H9 (cell line): Measurements from ENCODE around the gene BIRC7. TPM values are rescaled to one million over a fixed set of nuclear protein-coding genes. Genes with fewer than 3 reads are reported as not detected.
A peak's percentile ranks its signal among the peaks of the same experiment; 100 is the strongest.

Experiments
- DNase-seq: peaks from one replicate; pipeline ENCODE4 v3.0.0-alpha.2; 2017
- H2AFZ ChIP-seq: one replicate; pipeline ENCODE4 v1.6.1; 2013; ENCODE audit warnings: mild to moderate bottlenecking, low read length, control low read depth, moderate library complexity
- H2AK5ac ChIP-seq: 2 replicates; pipeline ENCODE4 v1.6.1; 2013; ENCODE audit warnings: low read length, control low read depth, mixed read lengths; ENCODE audit not compliant: insufficient read length
- H2BK120ac ChIP-seq: one replicate; pipeline ENCODE4 v1.6.1; 2013; ENCODE audit warnings: low read depth, mild to moderate bottlenecking, low read length, control low read depth, inconsistent platforms; ENCODE audit not compliant: poor library complexity, severe bottlenecking
- H2BK12ac ChIP-seq: 2 replicates; pipeline ENCODE4 v1.6.1; 2013; ENCODE audit warnings: low read length, control low read depth, mixed read lengths, low read depth; ENCODE audit not compliant: insufficient read length
- H2BK15ac ChIP-seq: 2 replicates; pipeline ENCODE4 v1.6.1; 2013; ENCODE audit warnings: low read depth, low read length, control low read depth
- H2BK20ac ChIP-seq: one replicate; pipeline ENCODE4 v1.6.1; 2013; ENCODE audit warnings: low read depth, mild to moderate bottlenecking, low read length, control low read depth, inconsistent platforms; ENCODE audit not compliant: poor library complexity, severe bottlenecking
- H2BK5ac ChIP-seq: 2 replicates; pipeline ENCODE4 v1.6.1; 2013; ENCODE audit warnings: low read length, control low read depth, mixed read lengths; ENCODE audit not compliant: insufficient read length
- H3K14ac ChIP-seq: 2 replicates; pipeline ENCODE4 v1.6.1; 2013; ENCODE audit warnings: low read length, control low read depth; ENCODE audit not compliant: insufficient read depth
- H3K18ac ChIP-seq: 2 replicates; pipeline ENCODE4 v1.6.1; 2013; ENCODE audit warnings: low read depth, mild to moderate bottlenecking, mixed read lengths, low read length, control low read depth; ENCODE audit not compliant: insufficient read length
- H3K23ac ChIP-seq: 2 replicates; pipeline ENCODE4 v1.6.1; 2013; ENCODE audit warnings: low read length, control low read depth, mixed read lengths, low read depth; ENCODE audit not compliant: insufficient read length
- H3K23me2 ChIP-seq: 2 replicates; pipeline ENCODE4 v1.6.1; 2013; ENCODE audit warnings: low read depth, mild to moderate bottlenecking, mixed read lengths, low read length, control low read depth; ENCODE audit not compliant: insufficient read length, poor library complexity, severe bottlenecking
- H3K27ac ChIP-seq: 2 replicates; pipeline ENCODE4 v1.5.1; 2013; ENCODE audit warnings: low read length, control low read depth, mixed read lengths, low read depth; ENCODE audit not compliant: insufficient read length
- H3K27me3 ChIP-seq: 2 replicates; pipeline ENCODE4 v1.6.1; 2013; ENCODE audit warnings: low read length, control low read depth, inconsistent platforms; ENCODE audit not compliant: insufficient read depth
- H3K4ac ChIP-seq: 2 replicates; pipeline ENCODE4 v1.6.1; 2013; ENCODE audit warnings: low read depth, mild to moderate bottlenecking, control low read depth, inconsistent platforms, low read length, moderate library complexity
- H3K4me1 ChIP-seq: 2 replicates; pipeline ENCODE4 v1.6.1; 2013; ENCODE audit warnings: low read length, control low read depth, inconsistent platforms; ENCODE audit not compliant: insufficient read depth
- H3K4me2 ChIP-seq: 2 replicates; pipeline ENCODE4 v1.6.1; 2013; ENCODE audit warnings: low read length, control low read depth, mixed read lengths; ENCODE audit not compliant: insufficient read length, insufficient read depth
- H3K56ac ChIP-seq: 2 replicates; pipeline ENCODE4 v1.6.1; 2013; ENCODE audit warnings: low read depth, mild to moderate bottlenecking, mixed read lengths, low read length, control low read depth; ENCODE audit not compliant: insufficient read length
- H3K79me1 ChIP-seq: 2 replicates; pipeline ENCODE4 v1.6.1; 2013; ENCODE audit warnings: low read depth, mild to moderate bottlenecking, moderate library complexity, low read length, control low read depth, inconsistent platforms; ENCODE audit not compliant: insufficient read depth, poor library complexity, severe bottlenecking
- H3K79me2 ChIP-seq: 2 replicates; pipeline ENCODE4 v1.6.1; 2013; ENCODE audit warnings: low read length, control low read depth, inconsistent platforms; ENCODE audit not compliant: insufficient read depth
- H3K9ac ChIP-seq: 2 replicates; pipeline ENCODE4 v1.6.1; 2013; ENCODE audit warnings: low read length, control low read depth, mixed read lengths; ENCODE audit not compliant: insufficient read length; ENCODE audit errors: extremely low read depth
- H3K9me3 ChIP-seq: one replicate; pipeline ENCODE4 v1.6.1; 2013; ENCODE audit warnings: low read depth, low read length, inconsistent platforms; ENCODE audit not compliant: control insufficient read depth
- H3T11ph ChIP-seq: one replicate; pipeline ENCODE4 v1.6.1; 2013; ENCODE audit warnings: mild to moderate bottlenecking, low read length, control low read depth, inconsistent platforms
- H4K20me1 ChIP-seq: one replicate; pipeline ENCODE4 v1.6.1; 2013; ENCODE audit not compliant: control insufficient read depth, insufficient read length, insufficient read depth
- H4K5ac ChIP-seq: 2 replicates; pipeline ENCODE4 v1.6.1; 2013; ENCODE audit warnings: low read depth, mild to moderate bottlenecking, mixed read lengths, low read length, control low read depth; ENCODE audit not compliant: insufficient read length
- H4K8ac ChIP-seq: replicated peaks from 2 replicates; pipeline ENCODE4 v1.6.1; 2013; ENCODE audit warnings: low read length, control low read depth, mixed read lengths, low read depth; ENCODE audit not compliant: insufficient read length
- H4K91ac ChIP-seq: 2 replicates; pipeline ENCODE4 v1.6.1; 2013; ENCODE audit warnings: low read depth, mild to moderate bottlenecking, moderate library complexity, mixed read lengths, low read length, control low read depth; ENCODE audit not compliant: insufficient read length
- H3K27ac Mint-ChIP-seq, 3 experiments: 2 replicates in 2 of 3; 3 replicates in 1 of 3; pipeline ENCODE4 v1.8.0; 2020 to 2021; ENCODE audit warnings: mixed read lengths in 3 of 3, mild to moderate bottlenecking in 1 of 3, moderate library complexity in 1 of 3
- H3K27me3 Mint-ChIP-seq: 2 replicates; pipeline ENCODE4 v1.8.0; 2021; ENCODE audit warnings: low read depth, mild to moderate bottlenecking, moderate library complexity, mixed read lengths
- H3K36me3 Mint-ChIP-seq, 3 experiments: 2 replicates in 2 of 3; 3 replicates in 1 of 3; pipeline ENCODE4 v1.8.0; 2020 to 2021; ENCODE audit warnings: low read depth in 3 of 3, mixed read lengths in 3 of 3; ENCODE audit not compliant: insufficient read depth in 1 of 3
- H3K4me1 Mint-ChIP-seq, 2 experiments: 2 replicates each; pipeline ENCODE4 v1.8.0; 2020; ENCODE audit warnings: mixed read lengths in 2 of 2
- H3K4me3 Mint-ChIP-seq, 2 experiments: 2 replicates in 1 of 2; 3 replicates in 1 of 2; pipeline ENCODE4 v1.8.0; 2020 to 2021; ENCODE audit warnings: mild to moderate bottlenecking in 2 of 2, mixed read lengths in 2 of 2, moderate library complexity in 1 of 2
- H3K9me3 Mint-ChIP-seq, 2 experiments: 2 replicates in 1 of 2; 3 replicates in 1 of 2; pipeline ENCODE4 v1.8.0; 2020; ENCODE audit warnings: mild to moderate bottlenecking in 2 of 2, mixed read lengths in 2 of 2, moderate library complexity in 1 of 2
- CTCF ChIP-seq: fragments of 200-600 bp; sonication (generic); conservative IDR thresholded peaks from 3 replicates; pipeline ENCODE4 v1.8.0; 2021; ENCODE audit warnings: antibody characterized with exemption, mild to moderate bottlenecking
- WGBS: extraction: QIAGEN DNeasy Blood & Tissue Kit; methylation state at CpG from one replicate; pipeline ENCODE4 v1.1.7; 2013; ENCODE audit warnings: missing lambda C conversion rate, low lambda C conversion rate, mixed read lengths; ENCODE audit not compliant: insufficient read length; ENCODE audit errors: extremely low coverage; 5-methylcytosine and 5-hydroxymethylcytosine counted together
- total RNA-seq: library from RNA; stranded (reverse); gene quantifications from 2 replicates; pipeline ENCODE4 v1.2.1, GENCODE V29; 2021

Gene BIRC7
- total RNA-seq, 1 experiment from 2014 or later = not detected

DNA sequence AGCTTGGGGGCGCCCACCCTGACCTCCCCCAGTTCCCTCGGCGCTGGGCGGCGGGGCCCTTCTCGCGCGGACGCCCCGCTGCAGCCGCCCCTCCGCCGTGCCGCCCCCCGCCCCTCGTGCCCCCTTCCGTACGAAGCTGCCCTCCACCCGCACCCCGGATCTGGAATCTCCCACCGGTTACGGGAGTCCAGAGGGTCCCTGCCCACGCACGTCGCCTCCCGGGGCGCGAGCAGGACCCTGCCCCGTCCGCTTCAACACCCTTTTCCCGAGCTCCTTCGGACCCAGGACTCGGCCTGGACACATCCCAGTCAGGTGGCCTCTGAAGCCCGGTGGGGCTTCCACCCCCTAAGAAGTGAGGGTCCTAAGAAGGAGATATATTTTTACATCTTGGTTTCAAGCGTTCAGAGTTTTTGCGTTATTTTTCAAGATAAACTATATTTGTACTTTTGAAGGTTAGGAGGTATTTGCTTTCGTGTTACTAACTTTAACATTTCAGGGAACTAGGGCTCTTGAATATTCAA is 37.4 kb downstream of the BIRC7 start:
- no CpG with 5 or more reads among the region's 37 CpGs for WGBS
- no peak overlapping the region for H2AK5ac ChIP-seq
- Mint-ChIP-seq H3K36me3 (peaks cover 5 to 28% (median 19%) of the 10 kb centered on the region in 3 experiments), H3K9me3 (no peaks in the 10 kb centered on the region), H3K27ac (peak overlapping the region in 2 of 3 experiments; percentile 68 to 79; a peak in 4 of 7 replicates), H3K4me1 (peaks cover 19 to 20% of the 10 kb centered on the region in 2 experiments), H3K27me3 (peaks cover 3% of the 10 kb centered on the region; the same call in 1 of the 2 replicates), H3K4me3 (peak overlapping the region; percentile 80 to 91)
- no peak overlapping the region for H2BK20ac ChIP-seq
- no peak overlapping the region; the same call in 1 of the 2 replicates for H3K14ac ChIP-seq
- H4K20me1 ChIP-seq = no peaks in the 10 kb centered on the region
- no peak for TF ChIP-seq CTCF
- H3K23me2 ChIP-seq = no peaks in the 10 kb centered on the region
- H3T11ph ChIP-seq = no peak overlapping the region
- no peak overlapping the region for H2BK5ac ChIP-seq
- H3K27ac ChIP-seq = no peak overlapping the region
- H2BK120ac ChIP-seq = no peak overlapping the region
- no peak overlapping the region for H3K18ac ChIP-seq
- H4K8ac ChIP-seq = no peak overlapping the region
- no peak overlapping the region for H4K91ac ChIP-seq
- H3K9ac ChIP-seq = peak overlapping the region; percentile 66
- peaks cover 14% of the 10 kb centered on the region for H3K79me1 ChIP-seq
- no peak overlapping the region for H3K23ac ChIP-seq
- H3K4ac ChIP-seq = no peak overlapping the region
- DNase-seq = no peak
- no peak overlapping the region for H2BK15ac ChIP-seq
- H3K27me3 ChIP-seq = no peaks in the 10 kb centered on the region
- H2AFZ ChIP-seq = no peak overlapping the region
- H2BK12ac ChIP-seq = no peak overlapping the region
- peak overlapping the region; percentile 49 for H3K4me2 ChIP-seq
- H3K79me2 ChIP-seq = peaks cover 27% of the 10 kb centered on the region; the same call in 1 of the 2 replicates
- H3K4me1 ChIP-seq = 0 out of 2 replicates have a peak, but pooled peaks cover 2% of the 10 kb centered on the region
- H4K5ac ChIP-seq = no peak overlapping the region
- no peak overlapping the region for H3K56ac ChIP-seq
- H3K9me3 ChIP-seq = no peaks in the 10 kb centered on the region
